Globus pallidus (tissue), 1 donor: Measurements from ENCODE around the gene ACTN4.

Experiments
- DNase-seq: peaks from one replicate; pipeline ENCODE4 v3.0.0-alpha.2; 2015; ENCODE audit warnings: low spot score

ACTN4 gene

DNA sequence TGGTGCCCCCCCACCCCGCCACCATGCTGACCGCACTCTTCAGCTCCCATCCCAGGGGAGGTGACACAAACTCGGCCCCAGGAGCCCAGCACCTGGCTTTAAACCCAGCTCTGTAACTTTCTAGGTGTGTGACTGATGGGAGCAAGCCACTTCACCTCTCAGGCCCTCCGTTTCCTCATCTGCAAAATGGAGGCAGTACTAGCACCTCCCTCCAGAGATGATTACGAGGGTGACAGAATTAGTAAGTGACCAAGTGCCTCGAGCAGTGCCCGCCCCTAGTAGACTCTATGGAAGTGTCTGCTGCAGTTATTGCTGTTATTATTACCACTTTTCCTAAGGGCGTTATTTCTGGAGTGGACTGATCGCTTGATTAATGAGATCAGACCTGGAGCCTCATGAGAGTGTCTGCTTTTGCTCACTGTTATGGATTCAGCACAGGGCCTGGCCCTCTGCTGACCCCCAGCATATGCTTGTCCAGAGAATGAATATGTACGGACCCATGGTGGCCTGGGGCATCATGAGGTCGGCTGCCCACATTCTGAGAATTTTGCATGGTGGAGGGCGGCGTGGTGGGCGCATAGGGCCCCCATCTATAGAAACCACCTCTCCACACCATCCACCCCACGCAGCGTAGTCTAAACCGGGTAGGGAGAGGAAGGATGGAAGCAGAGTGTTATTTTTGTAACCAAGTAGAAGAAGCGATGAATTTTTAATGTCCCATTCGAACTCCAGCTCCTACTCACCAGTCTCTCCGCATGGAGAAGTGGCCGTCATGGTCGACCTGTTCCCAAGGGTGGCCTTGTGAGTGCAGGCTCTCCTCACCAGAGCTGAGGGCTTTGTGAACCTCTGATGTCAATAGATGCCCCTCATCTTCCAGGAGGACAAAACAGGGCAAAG is 48.6 kb downstream of the ACTN4 start:
- DNase-seq = no peak

GRCh38 chr19:38696729-38697055 is 49.2 kb downstream of the ACTN4 start:
- no peak for DNase-seq

DNA sequence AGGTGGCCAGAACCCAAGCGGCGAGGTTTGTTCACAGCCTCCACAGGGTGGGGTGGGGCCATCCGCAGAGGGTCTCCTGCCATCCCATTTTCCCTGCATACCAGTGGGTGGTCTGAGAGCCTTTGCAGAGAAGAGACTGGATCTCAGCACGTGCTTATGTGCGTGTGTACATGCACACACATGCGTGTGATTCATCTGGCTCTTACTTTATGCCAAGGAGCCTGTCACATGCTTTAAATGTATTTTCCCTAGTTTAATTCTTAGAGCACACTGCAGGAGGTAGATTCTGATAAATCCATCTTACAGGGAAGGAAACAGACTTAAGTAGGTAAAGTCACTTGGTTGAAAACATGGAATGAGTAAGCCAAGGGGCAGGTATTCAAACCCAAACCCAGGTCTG is 49.7 kb downstream of the ACTN4 start:
- no peak for DNase-seq

DNA sequence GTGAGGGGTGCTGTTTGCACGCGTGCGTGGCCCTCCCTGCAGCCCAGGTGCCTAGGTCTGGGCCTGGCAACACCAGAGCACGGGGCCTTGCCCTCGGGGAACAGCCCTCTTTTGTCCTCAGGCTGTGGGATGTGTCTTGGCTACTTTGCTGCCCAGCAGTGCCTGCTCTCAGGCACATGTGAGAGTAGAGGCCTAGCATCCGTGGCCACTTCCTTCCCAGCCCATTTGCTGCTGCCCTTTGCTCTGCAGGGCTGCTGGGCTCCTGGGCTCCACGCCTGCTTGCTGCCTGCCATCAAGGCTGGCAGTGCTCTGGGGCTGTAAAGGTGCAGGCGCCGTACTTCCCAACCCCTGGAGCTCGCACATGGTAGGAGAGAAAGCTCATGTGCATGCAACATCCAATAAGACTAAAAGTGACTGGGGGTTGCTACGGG is 50.2 kb downstream of the ACTN4 start:
- DNase-seq = no peak

DNA sequence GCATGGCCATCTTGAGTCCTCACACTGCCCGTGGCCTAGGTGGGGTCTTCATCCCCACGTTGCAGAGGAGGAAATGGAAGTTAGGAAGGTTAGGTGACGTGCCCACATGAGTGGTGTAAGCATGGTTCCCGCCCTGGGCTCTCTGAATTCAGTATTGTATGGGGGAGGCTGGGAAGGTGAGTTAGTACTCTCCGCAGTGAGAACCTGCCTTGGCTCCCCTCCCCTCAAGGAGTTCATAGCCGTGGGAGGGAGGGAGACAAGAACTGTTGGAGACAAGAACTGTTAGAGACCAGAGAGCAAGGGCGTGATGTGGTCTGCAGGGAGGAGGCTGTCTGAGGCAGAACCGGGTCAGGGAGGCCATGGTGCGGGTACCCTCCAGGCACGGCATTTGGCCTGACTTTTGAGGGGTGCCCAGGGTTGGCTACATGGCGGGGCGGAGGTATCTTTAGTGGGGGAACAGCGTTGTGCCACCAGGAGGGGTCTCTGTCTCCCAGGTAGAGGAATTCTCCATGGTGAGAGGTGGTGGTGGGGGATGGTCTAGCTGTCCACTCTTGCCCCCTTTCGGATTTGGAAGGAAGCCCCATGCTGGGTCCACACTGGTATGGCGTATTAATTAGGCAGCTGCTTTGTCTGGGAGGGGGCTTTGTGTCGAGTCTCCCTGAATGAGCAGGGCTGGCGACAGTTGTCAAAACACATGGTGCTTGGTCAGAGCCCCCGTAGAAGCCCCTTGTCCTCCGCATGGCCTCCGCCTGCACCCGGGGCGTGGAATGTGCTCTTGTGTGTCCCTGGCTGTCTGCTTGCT is 51.0 kb downstream of the ACTN4 start:
- no peak for DNase-seq

DNA sequence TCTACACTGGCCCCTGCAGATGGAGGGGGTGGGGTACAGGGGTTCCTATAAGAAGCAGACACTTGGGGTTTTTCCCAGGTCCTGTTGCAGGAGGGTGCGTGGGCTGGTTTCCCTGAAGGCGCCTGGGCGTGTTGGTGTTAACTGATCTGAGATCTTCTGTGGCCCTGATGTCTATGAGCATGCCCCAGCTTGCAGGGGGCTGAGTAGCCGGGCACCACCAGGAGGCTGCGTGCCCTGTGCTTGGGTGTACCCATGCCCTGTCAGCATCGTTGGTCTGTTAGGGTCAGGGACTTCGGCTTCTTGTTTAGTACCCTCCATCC is 51.5 kb downstream of the ACTN4 start:
- no peak for DNase-seq

- DNase-seq = no peak
These were observed 52.3 kb downstream of the ACTN4 start for GRCh38 chr19:38699647-38700349.

- no peak for DNase-seq
These were observed 53.0 kb downstream of the ACTN4 start for GRCh38 chr19:38700350-38700901.

- DNase-seq = no peak
These were observed 53.5 kb downstream of the ACTN4 start for GRCh38 chr19:38700902-38701454.

DNA sequence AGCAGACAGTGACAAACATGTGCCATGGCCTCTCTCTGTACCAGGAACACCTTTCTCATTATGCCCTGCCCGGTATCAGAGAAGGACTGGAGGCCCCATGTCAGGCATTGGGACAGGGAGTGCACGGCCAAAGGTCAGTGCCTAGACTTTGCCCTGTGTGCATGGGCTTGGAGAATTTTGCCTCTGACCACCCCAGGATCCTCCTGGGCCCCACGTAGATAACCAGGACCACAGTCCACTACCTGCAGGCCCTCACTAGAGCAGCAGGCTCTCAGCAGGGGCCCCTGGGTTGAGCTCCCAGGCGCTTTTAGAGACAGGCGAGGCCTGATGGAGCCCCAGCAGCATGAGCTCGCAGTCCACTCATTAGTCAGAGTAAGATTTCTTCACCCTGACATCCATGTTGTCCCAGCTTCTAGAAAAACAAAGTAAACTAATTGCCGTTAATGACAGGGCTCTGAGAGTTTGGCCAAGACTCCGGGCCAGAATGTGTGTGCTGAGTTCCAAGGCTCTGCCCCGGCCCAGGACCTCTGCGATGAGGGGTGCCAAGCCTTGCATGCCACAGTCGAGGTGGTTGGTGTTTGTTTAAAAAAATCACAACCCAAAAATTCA is 54.1 kb downstream of the ACTN4 start:
- no peak for DNase-seq

GRCh38 chr19:38702278-38702677 is 54.8 kb downstream of the ACTN4 start:
- DNase-seq = no peak

DNA sequence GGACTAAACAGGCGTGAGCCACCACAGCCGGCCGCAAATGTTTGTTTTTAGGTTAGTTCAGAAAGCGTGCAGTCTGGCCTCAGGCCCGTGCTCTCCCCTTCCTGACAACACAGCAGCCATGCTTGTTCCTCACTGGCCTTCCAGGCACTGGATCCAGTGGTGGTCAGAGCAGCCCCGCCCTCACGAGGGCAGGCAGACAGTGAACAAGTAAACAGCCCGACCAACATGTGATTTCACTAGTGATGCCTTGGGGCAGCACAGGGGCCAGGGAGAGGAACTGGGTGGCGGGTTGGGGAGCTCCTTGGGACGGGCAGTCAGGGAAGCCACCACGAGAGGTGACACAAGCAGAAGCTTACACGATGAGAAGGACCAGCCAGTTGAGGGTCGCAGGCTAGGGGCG is 56.1 kb downstream of the ACTN4 start:
- DNase-seq = no peak

DNA sequence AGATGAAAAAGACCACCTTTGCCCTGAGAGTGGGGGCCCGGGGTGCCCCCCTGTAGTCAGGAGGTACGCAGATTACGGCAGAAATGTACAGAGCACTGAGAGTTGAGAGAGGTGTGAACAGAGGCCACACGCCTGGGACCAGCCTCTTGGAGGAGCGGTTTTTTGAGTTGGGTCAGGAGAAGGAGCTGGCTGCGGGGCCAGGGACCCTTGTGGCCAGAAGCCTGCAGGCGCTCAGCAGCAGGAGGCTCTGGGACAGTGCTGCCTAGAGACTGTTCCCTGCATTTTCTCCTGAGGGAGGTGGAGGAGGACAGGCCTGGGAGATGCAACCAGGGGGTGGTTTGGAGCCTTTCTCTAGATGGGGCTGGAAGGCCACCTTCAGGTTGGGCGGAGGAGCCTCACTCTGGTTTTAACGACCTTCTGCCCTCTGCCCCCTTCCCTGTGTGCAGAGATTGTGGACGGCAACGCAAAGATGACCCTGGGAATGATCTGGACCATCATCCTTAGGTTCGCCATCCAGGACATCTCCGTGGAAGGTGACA is 57.1 kb downstream of the ACTN4 start:
- no peak for DNase-seq

GRCh38 chr19:38705197-38706019 is 58.0 kb downstream of the ACTN4 start:
- no peak for DNase-seq

- no peak for DNase-seq
These were observed 59.5 kb downstream of the ACTN4 start for GRCh38 chr19:38706792-38707511.

DNA sequence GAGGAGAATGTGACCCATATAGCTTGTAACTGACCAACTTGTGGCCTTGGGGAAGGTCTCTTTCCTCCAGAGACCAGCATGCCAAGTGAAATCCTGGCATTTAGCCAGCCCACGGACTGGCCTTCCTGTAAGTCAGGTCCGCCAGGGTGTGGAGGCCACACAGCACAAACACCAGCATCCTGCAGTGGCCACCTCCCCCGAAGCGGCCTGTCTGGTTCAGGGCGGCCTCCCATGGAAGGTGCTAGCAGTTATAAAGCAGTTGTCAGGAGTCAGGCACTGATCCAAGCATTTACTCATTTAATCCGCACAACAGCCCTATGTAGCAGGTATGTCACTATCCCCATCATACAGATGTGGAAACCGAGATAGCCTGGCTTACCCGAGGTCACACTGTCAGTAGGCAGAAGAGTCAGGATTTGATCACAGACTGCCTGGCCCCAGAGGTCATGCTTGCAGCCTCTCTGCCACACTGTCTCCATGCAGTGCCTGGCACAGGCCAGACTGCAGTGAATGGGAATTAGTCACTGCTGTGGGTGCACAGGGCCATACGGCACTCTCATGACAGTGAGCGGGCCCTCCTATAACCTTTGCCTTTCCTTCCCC is 60.2 kb downstream of the ACTN4 start:
- DNase-seq = no peak

- DNase-seq = no peak
These were observed 61.1 kb downstream of the ACTN4 start for GRCh38 chr19:38708413-38709024.

DNA sequence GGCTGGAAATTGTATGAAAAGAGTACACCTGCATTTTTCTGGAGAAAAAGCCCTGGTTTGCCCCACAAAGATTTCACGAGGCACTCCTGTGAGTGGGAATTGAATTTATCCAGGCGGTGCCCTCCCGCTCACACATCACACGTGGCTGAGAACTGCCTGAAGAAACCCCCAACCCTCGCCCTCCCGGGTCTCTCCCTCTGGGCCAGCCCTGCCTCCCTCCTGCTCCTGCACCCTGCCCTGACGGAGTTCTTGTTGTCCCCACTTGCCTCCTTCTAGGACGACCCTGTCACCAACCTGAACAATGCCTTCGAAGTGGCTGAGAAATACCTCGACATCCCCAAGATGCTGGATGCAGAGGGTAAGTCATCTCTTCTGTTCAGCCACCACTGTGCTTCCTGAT is 61.7 kb downstream of the ACTN4 start:
- DNase-seq = no peak
